Kidney epithelial cell (primary cell): ENCODE measurements around the gene CNTNAP2. TPM values are rescaled to one million over a fixed set of nuclear protein-coding genes. Genes with fewer than 3 reads are reported as not detected.
"Not testable (repeated sequence)": the region's sequence is repeated elsewhere in the genome, so short reads cannot be mapped to it uniquely, and the experiment has no call there.

Source experiments
- DNase-seq: peaks from one replicate; pipeline ENCODE4 v3.0.0-alpha.2; 2010; ENCODE audit warnings: low read depth
- H3K27me3 ChIP-seq: 2 replicates; pipeline ENCODE4 v1.6.0; 2011; ENCODE audit warnings: low read length; ENCODE audit not compliant: control insufficient read depth, insufficient read depth
- H3K36me3 ChIP-seq: 2 replicates; pipeline ENCODE4 v1.5.1; 2011; ENCODE audit warnings: low read length; ENCODE audit not compliant: control insufficient read depth, insufficient read depth
- H3K4me3 ChIP-seq: 2 replicates; pipeline ENCODE4 v1.5.1; 2011; ENCODE audit warnings: low read depth, mild to moderate bottlenecking, control low read depth, low read length
- total RNA-seq: library from RNA; depleted of rRNA; stranded (reverse); fragments of >200 nt; gene quantifications from 2 replicates; pipeline ENCODE4 v1.2.3, GENCODE V29; 2015
- TF ChIP-seq, protein P1 (sequence below): IDR thresholded peaks from 2 replicates; pipeline ENCODE4 v1.5.1; 2011; ENCODE audit warnings: mild to moderate bottlenecking, moderate library complexity, low read length, control low read depth, inconsistent platforms; ENCODE audit not compliant: insufficient read depth, poor library complexity, severe bottlenecking

Gene CNTNAP2
- total RNA-seq, 1 donor from 2014 or later = 14.0 TPM

DNA sequence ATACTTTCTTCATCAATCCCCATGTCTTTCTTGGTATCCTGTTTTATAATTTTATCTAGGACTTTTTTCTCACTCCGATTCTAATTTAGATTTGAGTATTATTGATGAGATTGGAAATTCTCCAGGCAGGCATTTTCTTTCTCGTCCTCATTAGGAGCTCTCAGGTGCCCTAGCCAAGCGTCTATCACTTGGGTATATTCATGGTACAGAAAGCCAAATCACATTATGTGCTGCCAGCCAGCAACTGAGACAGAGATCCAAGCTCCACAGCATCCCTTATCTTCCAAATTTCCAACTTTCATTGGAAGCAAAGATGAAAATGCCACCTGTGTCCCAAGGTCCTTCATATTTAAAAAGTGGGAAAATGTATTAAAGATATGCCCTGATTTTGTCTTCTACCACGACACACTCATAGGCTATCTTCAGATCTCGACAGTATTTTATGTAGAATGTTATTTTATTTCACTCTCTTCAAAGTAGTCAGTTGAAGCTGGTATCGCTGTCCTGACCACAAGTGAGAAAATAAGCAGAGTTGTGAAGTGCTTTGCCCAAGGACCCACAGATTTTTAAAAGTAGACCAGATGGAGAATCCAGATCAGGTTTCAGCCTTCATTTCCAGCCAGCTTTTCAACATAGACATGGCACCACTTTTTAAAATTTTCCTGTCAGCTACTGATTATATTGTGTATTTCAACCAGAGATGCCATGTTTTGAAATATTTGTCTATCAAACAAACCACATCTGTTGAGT lies 773.4 kb downstream of the CNTNAP2 start:
- TF ChIP-seq, protein P1, sequence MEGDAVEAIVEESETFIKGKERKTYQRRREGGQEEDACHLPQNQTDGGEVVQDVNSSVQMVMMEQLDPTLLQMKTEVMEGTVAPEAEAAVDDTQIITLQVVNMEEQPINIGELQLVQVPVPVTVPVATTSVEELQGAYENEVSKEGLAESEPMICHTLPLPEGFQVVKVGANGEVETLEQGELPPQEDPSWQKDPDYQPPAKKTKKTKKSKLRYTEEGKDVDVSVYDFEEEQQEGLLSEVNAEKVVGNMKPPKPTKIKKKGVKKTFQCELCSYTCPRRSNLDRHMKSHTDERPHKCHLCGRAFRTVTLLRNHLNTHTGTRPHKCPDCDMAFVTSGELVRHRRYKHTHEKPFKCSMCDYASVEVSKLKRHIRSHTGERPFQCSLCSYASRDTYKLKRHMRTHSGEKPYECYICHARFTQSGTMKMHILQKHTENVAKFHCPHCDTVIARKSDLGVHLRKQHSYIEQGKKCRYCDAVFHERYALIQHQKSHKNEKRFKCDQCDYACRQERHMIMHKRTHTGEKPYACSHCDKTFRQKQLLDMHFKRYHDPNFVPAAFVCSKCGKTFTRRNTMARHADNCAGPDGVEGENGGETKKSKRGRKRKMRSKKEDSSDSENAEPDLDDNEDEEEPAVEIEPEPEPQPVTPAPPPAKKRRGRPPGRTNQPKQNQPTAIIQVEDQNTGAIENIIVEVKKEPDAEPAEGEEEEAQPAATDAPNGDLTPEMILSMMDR = no peak
- no peak for DNase-seq
- no peaks in the 10 kb centered on the region for H3K36me3 ChIP-seq
- no peaks in the 10 kb centered on the region for H3K27me3 ChIP-seq
- H3K4me3 ChIP-seq = no peak overlapping the region

DNA sequence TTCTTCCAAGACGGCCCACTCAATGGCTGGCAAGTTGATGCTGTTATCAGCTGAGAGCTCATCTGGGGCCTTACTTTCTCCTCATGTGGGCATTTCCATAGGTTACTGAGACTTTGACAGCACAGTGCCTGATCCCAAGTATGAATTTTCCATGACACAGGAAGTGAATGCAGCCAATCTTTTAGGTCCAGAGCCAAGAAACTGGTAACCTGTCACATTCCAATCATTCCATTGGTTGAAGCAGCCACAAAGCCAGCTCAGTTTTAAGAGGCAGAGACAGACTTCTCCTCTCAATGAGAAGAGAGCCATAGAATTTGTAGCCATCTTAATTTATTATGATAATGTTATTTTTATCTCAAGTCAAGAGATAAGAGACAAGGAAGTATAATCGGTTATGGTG lies 775.5 kb downstream of the CNTNAP2 start:
- no peaks in the 10 kb centered on the region for H3K36me3 ChIP-seq
- H3K4me3 ChIP-seq = no peak overlapping the region
- DNase-seq = peak; percentile 5
- TF ChIP-seq, protein P1 = no peak
- H3K27me3 ChIP-seq = no peaks in the 10 kb centered on the region

DNA sequence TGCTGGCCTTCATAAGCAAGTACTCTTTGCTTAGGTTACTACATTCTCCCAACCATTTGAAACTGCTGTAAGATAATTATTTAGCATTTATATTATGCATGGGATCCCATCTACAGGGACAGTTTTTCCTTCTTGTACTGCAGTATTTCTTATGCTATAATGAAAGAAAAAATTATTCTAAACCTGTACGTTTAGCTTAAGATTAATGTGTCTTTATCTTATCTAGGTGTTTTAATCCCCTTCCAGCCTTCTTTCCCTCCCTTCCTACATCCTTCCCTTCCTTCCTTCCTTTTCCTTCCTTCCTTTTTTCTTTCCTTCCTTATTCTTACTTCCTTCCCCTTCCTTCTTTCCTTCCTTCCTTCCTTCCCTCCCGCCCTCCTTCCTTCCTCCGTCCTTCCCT lies 778.3 kb downstream of the CNTNAP2 start:
- Histone ChIP-seq H3K4me3 (no peak overlapping the region), H3K36me3 (no peaks in the 10 kb centered on the region), H3K27me3 (no peaks in the 10 kb centered on the region)
- no peak for DNase-seq
- TF ChIP-seq, protein P1 = no peak

- TF ChIP-seq, protein P1 = no peak
- Histone ChIP-seq H3K4me3 (no peak overlapping the region), H3K36me3 (no peaks in the 10 kb centered on the region), H3K27me3 (no peaks in the 10 kb centered on the region)
- DNase-seq = no peak
Measured at GRCh38 chr7:146902266-146902665, 785.7 kb downstream of the CNTNAP2 start.

DNA sequence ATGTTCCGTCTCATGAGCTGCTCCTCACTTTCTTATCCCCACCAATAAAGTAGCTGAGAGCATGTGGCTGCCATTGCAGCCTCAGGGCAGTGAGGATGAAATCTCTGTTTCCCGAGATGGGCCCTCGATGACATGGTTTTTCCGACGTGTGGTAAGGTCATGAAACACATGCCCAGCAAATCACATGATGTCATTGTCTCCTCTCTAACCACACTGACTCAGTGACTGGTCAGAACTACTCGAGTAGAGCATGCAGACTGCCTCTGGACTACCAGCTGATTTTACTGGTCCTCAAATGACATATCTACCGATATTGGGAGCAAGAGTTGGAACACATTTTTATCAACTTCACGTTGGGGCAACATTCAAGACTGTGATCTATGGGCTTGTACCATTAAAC lies 786.1 kb downstream of the CNTNAP2 start:
- no peaks in the 10 kb centered on the region for H3K36me3 ChIP-seq
- TF ChIP-seq, protein P1 = no peak
- no peaks in the 10 kb centered on the region for H3K27me3 ChIP-seq
- no peak overlapping the region for H3K4me3 ChIP-seq
- no peak for DNase-seq

- not testable (repeated sequence) for H3K4me3 ChIP-seq, DNase-seq, H3K27me3 ChIP-seq, H3K36me3 ChIP-seq
Measured at GRCh38 chr7:146905746-146906145, 789.1 kb downstream of the CNTNAP2 start.
